DND-41 (cell line): ENCODE data around the gene BAG3.

Experiments used
- ATAC-seq: fragments of 200-7000 bp; cut with Tn5 transposase; 3 replicates; pipeline ENCODE4 v1.9.1; 2021; ENCODE audit warnings: low read depth; ENCODE audit not compliant: insufficient read depth
- DNase-seq: peaks from one replicate; pipeline ENCODE4 v3.0.0-alpha.2; 2020
- H2AFZ ChIP-seq: 2 replicates; pipeline ENCODE4 v1.6.0; 2012; ENCODE audit warnings: low read depth, low read length
- H3K27ac ChIP-seq: 2 replicates; pipeline ENCODE4 v1.5.1; 2012; ENCODE audit warnings: low read length, inconsistent platforms
- H3K27me3 ChIP-seq: fragments of 200-600 bp; sonication (generic); 2 replicates; pipeline ENCODE4 v1.6.0; 2012; ENCODE audit warnings: low read length, mild to moderate bottlenecking, inconsistent platforms; ENCODE audit not compliant: insufficient read depth, poor library complexity
- H3K36me3 ChIP-seq: 2 replicates; pipeline ENCODE4 v1.5.1; 2012; ENCODE audit warnings: low read length, inconsistent platforms; ENCODE audit not compliant: insufficient read depth
- H3K4me1 ChIP-seq: 2 replicates; pipeline ENCODE4 v1.5.1; 2012; ENCODE audit warnings: mild to moderate bottlenecking, low read length; ENCODE audit not compliant: insufficient read depth
- H3K4me2 ChIP-seq: 2 replicates; pipeline ENCODE4 v1.6.0; 2012; ENCODE audit warnings: mild to moderate bottlenecking, moderate library complexity, low read length, inconsistent platforms; ENCODE audit not compliant: insufficient read depth
- H3K4me3 ChIP-seq, 2 experiments: fragments of 200-600 bp in 1 of 2; shearing (Covaris generic) in 1 of 2; 2 replicates each; pipeline ENCODE4 v1.5.1; 2012 to 2016; ENCODE audit warnings: inconsistent platforms in 2 of 2, low read length in 2 of 2, mild to moderate bottlenecking in 2 of 2, low read depth in 1 of 2, moderate library complexity in 1 of 2
- H3K79me2 ChIP-seq: 2 replicates; pipeline ENCODE4 v1.6.0; 2012; ENCODE audit warnings: low read length, inconsistent platforms; ENCODE audit not compliant: insufficient read depth
- H3K9ac ChIP-seq: 2 replicates; pipeline ENCODE4 v1.6.0; 2012; ENCODE audit warnings: low read depth, mild to moderate bottlenecking, inconsistent platforms, low read length, moderate library complexity
- H3K9me3 ChIP-seq: 2 replicates; pipeline ENCODE4 v1.5.1; 2012; ENCODE audit warnings: low read length, moderate library complexity, mild to moderate bottlenecking, inconsistent platforms; ENCODE audit not compliant: insufficient read depth, severe bottlenecking
- H4K20me1 ChIP-seq: 2 replicates; pipeline ENCODE4 v1.6.0; 2012; ENCODE audit warnings: low read length; ENCODE audit not compliant: insufficient read depth
- EZH2 ChIP-seq: IDR thresholded peaks from 3 replicates; pipeline ENCODE4 v1.6.1; 2012; ENCODE audit warnings: borderline replicate concordance, low read depth, mild to moderate bottlenecking, moderate library complexity, low read length, inconsistent platforms; ENCODE audit not compliant: severe bottlenecking
- TF ChIP-seq, protein P1 (sequence below): IDR thresholded peaks from 2 replicates; pipeline ENCODE4 v1.5.1; 2012; ENCODE audit warnings: borderline replicate concordance, low read length, moderate library complexity, mild to moderate bottlenecking; ENCODE audit not compliant: poor library complexity, severe bottlenecking; ENCODE audit errors: extremely low read depth

Gene BAG3

GRCh38 chr10:119723624-119724023 is 72.4 kb downstream of the BAG3 start:
- no peak overlapping the region for H3K9ac ChIP-seq
- no peak for DNase-seq
- no peak for TF ChIP-seq EZH2
- TF ChIP-seq, protein P1, sequence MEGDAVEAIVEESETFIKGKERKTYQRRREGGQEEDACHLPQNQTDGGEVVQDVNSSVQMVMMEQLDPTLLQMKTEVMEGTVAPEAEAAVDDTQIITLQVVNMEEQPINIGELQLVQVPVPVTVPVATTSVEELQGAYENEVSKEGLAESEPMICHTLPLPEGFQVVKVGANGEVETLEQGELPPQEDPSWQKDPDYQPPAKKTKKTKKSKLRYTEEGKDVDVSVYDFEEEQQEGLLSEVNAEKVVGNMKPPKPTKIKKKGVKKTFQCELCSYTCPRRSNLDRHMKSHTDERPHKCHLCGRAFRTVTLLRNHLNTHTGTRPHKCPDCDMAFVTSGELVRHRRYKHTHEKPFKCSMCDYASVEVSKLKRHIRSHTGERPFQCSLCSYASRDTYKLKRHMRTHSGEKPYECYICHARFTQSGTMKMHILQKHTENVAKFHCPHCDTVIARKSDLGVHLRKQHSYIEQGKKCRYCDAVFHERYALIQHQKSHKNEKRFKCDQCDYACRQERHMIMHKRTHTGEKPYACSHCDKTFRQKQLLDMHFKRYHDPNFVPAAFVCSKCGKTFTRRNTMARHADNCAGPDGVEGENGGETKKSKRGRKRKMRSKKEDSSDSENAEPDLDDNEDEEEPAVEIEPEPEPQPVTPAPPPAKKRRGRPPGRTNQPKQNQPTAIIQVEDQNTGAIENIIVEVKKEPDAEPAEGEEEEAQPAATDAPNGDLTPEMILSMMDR: no peak
- no peak overlapping the region for H3K4me3 ChIP-seq
- peak overlapping the region; percentile 36; the same call in 1 of the 2 replicates for H2AFZ ChIP-seq
- H3K27me3 ChIP-seq: no peaks in the 10 kb centered on the region
- 0 out of 2 replicates have a peak overlapping the region, but pooled peaks have one; percentile 12 for H3K4me2 ChIP-seq
- no peaks in the 10 kb centered on the region for H3K36me3 ChIP-seq
- H4K20me1 ChIP-seq: no peaks in the 10 kb centered on the region; the same call in 1 of the 2 replicates
- H3K79me2 ChIP-seq: peaks cover 13% of the 10 kb centered on the region
- no peak for ATAC-seq
- H3K4me1 ChIP-seq: peaks cover 39% of the 10 kb centered on the region
- peaks cover 5% of the 10 kb centered on the region for H3K9me3 ChIP-seq
- H3K27ac ChIP-seq: no peak overlapping the region

GRCh38 chr10:119724593-119725516 is 73.7 kb downstream of the BAG3 start:
- H3K4me3 ChIP-seq: peak overlapping the region; percentile 45 to 79; a peak in 3 of 4 replicates
- no peak for TF ChIP-seq EZH2
- TF ChIP-seq, protein P1: no peak
- H3K9ac ChIP-seq: peak overlapping the region; percentile 76
- peak overlapping the region; percentile 93 for H2AFZ ChIP-seq
- no peaks in the 10 kb centered on the region; the same call in 1 of the 2 replicates for H4K20me1 ChIP-seq
- no peak for DNase-seq
- peak overlapping the region; percentile 83 for H3K4me2 ChIP-seq
- H3K36me3 ChIP-seq: no peaks in the 10 kb centered on the region
- no peaks in the 10 kb centered on the region for H3K27me3 ChIP-seq
- H3K9me3 ChIP-seq: peaks cover 5% of the 10 kb centered on the region
- no peak; the same call in 2 of the 3 replicates for ATAC-seq
- H3K4me1 ChIP-seq: peaks cover 41% of the 10 kb centered on the region
- peaks cover 21% of the 10 kb centered on the region for H3K79me2 ChIP-seq
- H3K27ac ChIP-seq: peak overlapping the region; percentile 68

- DNase-seq (no peak), ATAC-seq (peak; percentile 64)
- peak overlapping the region; percentile 83 for H3K4me2 ChIP-seq
- H3K79me2 ChIP-seq: peaks cover 21% of the 10 kb centered on the region
- TF ChIP-seq, protein P1: no peak
- TF ChIP-seq EZH2: no peak
- H3K9me3 ChIP-seq: peaks cover 4% of the 10 kb centered on the region
- no peaks in the 10 kb centered on the region for H3K27me3 ChIP-seq
- no peaks in the 10 kb centered on the region for H3K36me3 ChIP-seq
- peak overlapping the region; percentile 68 for H3K27ac ChIP-seq
- peak overlapping the region; percentile 93 for H2AFZ ChIP-seq
- peak overlapping the region; percentile 45 to 79; a peak in 3 of 4 replicates for H3K4me3 ChIP-seq
- no peaks in the 10 kb centered on the region; the same call in 1 of the 2 replicates for H4K20me1 ChIP-seq
- H3K4me1 ChIP-seq: peaks cover 41% of the 10 kb centered on the region
- peak overlapping the region; percentile 76 for H3K9ac ChIP-seq
Observed at GRCh38 chr10:119725517-119725827, 74.3 kb downstream of the BAG3 start.
